Measurements from ENCODE around the gene SAT1.

SAT1 gene

DNA sequence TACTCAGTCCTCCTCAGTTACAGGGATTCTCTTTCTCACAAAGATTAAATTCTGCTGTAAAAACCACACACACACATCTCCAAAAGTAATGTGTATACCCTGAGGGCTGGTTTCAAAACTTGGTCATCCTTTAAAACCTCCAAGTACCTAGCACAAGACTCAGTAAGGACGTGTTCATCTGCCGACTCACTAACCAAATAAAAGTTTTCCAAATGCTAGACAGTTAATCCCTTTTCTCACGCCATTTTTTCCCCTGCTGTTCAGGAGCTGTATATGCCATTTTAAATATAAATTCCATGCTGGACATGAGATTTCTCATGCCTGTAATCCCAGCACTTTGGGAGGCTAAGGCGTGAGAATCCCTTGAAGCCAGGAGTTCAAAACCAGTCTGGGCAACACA lies 3.9 kb upstream of the SAT1 start:
- no peak for DNase-seq

DNA sequence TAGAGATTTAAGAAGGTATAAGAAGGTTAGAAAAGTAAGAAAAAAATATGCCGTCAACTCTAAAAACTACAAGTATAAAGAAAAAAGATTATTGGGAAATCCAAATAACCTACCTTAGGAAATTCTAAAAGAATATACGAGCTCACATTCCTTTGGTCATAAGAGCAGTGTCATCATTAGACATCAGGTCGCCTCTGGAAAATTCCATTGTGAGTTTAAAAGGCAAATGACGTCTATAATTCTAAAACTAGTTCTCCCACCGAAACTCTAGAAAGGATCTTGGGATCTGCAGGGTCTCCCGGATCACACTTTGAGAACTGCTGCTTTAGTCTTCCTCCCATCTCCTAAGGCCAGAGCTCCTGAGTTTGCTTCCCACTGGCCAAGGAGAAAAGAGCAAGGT lies 518 bp upstream of the SAT1 start:
- DNase-seq: no peak

- no peak for DNase-seq
Observed at GRCh38 chrX:23783589-23784469, 856 bp downstream of the SAT1 start.

GRCh38 chrX:23784470-23785331 lies 1.7 kb downstream of the SAT1 start:
- DNase-seq: no peak

DNA sequence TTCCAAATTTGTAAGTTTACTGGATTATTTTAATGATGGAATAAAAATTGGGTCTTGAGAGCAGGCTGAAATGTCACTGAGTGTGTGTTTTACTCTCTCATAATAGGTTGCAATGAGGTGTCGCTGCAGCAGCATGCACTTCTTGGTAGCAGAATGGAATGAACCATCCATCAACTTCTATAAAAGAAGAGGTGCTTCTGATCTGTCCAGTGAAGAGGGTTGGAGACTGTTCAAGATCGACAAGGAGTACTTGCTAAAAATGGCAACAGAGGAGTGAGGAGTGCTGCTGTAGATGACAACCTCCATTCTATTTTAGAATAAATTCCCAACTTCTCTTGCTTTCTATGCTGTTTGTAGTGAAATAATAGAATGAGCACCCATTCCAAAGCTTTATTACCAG lies 2.6 kb downstream of the SAT1 start:
- DNase-seq: no peak

DNA sequence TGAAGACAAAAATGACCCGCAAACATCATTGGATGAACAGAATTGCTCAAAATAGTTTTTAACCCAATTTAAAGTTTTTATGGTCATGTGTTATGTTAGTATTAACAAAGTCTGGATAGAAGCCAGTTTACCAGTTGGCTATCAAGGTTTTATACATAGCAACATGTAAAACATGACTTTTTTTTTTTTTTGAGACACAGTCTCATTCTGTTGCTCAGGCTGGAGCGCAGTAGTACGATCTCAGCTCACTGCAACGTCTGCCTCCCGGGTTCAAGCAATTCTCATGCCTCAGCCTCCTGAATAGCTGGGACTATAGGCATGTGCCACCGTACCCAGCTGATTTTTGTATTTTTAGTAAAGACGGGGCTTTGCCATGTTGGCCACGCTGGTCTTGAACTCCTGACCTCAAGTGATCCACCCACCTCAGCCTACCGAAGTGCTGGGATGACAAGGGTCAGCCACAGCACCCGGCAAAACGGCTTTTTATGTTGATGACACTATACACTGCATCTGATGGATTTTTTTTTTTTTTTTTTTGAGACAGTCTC lies 3.4 kb downstream of the SAT1 start:
- no peak for DNase-seq

- DNase-seq: no peak
Observed at GRCh38 chrX:23787745-23788118, 4.8 kb downstream of the SAT1 start.

DNA sequence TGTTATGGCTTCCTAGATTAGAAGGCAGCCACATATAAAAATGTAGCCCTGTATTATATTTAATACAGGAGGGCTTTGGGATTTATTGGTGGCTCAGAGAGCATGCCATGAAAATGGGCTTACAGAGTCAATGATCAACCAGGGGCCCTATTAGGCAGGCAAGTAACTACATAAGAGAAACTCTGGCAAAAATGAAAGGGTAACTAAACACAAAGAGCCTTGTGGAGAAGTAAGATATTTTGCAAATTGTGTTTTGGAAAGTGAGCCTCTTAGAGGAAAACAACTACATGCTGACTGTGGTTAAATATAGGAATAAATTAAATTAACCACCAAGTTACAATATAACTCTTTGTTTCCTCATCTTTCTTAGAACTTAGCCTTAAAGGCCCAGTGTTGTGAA lies 5.5 kb downstream of the SAT1 start:
- DNase-seq: no peak

- no peak for DNase-seq
Observed at GRCh38 chrX:23788946-23789345, 6.0 kb downstream of the SAT1 start.

DNA sequence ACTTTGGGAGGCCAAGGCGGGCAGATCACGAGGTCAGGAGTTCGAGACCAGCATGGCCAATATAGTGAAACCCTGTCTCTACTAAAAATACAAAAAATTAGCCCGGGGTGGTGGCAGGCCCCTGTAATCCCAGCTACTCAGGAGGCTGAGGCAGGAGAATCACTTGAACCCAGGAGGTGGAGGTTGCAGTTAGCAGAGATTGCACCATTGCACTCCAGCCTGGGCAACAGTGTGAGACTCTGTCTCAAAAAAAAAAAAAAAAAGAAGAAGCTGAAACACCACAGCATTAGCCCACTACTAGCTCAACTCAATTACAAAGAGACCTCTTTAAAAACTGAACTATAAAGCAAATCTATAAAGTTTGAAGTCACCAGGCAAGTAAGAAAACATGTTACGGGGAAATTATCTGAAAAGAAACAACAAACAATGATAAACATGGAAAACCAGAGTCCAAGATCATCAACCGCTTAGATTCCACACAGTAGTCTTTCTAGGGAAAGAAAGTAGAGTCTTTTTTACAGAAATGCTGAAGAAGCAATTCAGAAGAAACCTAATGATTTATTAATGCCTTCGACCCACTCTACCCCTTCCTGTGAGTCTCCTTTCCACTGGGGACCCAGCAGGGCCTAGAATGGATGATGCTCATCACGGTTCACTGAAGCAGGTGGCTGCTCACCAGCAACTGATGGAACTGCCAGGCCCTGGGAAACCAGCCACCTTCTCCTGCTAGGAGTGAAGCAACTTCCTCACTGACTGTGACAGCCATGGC lies 6.6 kb downstream of the SAT1 start:
- no peak for DNase-seq

DNA sequence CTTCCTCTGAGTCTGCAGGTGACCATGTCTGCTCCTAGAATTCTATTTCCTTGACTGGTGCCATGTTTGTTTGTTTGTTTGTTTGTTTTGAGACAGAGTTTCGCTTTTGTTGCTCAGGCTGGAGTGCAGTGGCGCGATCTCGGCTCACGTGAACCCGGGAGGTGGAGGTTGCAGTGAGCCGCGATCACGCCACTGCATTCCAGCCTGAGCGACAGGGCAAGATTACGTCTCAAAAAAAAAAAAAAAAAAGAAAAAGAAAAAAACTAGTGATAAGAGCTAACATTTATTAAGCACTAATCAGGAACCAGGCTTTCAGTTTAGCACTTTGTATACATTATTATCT lies 7.2 kb downstream of the SAT1 start:
- no peak for DNase-seq

DNA sequence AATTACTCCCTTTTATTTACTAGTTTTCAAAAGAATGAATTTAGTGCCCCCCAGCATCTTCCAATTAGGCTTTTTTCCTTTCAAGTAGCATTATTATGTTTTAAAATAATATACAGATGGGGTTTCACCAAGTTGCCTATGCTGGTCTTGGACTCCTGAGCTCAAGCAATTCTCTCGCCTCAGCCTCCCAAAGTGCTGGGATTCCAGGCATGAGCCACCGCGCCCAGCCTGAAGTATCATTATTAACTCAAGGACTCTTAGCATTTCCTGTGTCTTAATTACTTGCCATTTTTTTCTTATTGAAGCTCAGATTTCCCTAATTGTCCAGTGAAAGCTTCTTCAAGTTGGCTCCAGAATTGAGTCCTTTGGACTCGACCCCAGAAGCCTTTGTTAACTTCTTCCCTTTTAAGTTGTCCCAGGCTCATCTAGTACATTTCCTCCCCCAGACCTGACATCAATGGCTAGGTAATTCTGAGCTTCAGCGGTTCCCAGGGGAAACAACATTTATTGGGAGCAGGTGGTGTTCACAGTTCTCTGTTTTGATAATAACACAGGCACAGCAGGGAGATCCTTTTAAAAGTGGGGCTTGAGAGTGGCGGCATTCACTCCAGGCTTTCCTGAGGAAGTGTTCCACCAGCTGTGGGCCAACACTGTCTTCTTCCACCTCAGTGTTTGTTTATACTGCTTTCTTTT lies 10.0 kb downstream of the SAT1 start:
- DNase-seq: no peak

DNA sequence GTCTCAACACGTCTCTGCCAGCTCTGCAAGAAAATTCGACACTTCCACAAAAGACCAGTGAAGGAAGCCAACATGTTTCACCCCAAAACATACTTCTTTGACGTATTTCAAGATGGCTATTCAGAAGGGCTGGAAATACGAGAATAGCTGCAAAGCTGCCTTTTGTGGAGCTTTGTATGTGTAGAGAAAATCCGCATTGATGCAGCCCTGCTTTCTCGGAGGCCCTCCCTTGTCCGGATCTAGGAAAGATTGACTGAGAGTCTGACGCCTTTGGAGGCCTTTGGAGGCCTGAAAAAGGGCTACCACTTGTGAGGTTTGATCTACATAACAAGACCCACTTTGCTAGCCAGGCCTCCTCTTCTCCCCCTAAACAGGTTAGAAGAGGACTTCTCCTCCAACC lies 12.2 kb downstream of the SAT1 start:
- DNase-seq: no peak

DNA sequence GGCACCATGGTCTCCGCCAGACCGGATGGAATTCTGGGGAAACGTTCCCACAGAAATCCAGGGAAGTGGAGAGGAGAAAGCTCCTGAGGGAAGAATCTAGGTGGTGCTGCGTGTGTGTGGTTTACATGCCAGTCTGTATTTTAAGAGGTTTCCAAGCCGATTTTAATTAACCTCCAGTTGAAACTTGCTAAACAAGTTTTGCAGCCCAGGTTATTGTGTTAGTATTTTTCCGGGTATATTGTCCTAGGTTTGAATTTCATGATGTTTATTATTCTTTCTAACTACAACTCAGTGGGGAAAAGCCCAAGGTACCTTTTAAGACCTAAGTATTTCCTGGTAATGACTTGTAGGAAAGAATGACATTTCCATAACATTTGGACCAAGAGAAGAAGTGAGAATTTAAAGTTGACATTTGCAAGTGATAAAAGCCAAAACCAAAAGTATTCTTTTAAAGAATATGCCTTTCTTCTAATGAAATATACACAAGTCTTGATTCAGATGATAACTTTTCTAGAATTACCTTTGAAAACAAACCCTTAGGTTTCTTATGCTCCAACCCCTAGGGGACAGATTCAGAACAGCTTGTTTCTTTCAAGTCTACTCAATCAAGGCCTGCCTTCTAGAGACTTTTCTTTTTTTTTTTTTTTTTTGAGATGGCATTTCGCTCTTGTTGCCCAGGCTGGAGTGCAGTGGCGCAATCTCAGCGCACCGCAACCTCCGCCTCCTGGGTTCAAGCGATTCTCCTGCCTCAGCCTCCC lies 14.6 kb downstream of the SAT1 start:
- DNase-seq: no peak

DNA sequence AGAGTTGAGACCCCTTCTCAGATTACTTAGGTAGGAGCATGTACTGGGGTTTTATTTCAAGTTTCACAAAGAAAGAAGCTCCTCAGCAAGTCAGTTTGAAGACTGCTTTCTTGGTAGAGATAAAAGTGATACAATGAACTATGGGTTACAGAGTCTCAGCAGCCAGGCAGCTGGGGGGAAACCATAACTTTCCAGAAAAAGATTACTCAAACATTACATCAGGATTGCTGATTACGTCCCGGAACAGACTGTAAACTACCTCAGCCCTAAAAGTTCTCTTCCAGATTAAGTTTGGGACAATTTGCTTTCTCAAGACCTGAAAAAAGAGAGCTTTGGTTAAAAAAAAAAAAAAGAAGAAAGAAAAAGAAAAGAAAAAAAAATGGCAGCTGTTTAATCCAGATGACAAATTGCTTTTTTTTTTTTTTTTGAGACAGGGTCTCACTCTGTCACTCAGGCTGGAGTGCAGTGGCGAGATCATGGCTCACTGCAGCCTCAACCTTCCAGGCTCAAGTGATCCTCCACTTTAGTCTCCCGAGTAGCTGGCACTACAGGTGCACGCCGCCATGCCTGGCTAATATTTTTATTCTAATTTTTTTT lies 16.6 kb downstream of the SAT1 start:
- no peak for DNase-seq

- DNase-seq: no peak
Observed at GRCh38 chrX:23802431-23802830, 19.5 kb downstream of the SAT1 start.

DNA sequence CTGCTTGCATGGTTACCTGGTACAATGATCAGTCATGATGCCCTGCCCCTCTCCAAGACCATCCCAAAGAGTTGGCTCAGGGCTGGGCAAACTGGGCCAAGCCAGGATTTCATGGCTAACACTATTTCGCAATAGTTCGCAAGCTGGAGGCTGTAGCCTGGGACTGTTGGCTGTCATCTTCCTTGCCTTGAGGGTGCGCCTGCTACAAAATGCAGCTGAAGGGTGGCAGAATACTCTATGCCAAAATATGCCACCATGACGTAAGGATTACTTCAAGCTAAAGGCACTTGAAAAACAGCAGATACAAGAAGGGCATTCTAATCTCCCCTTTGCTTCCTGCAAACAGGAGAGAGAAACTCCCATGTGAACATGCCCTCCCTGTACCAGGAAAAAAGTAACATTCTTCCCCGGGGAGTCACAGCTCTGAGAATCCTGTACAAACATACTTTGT lies 21.0 kb downstream of the SAT1 start:
- DNase-seq: no peak

- DNase-seq: no peak
Observed at GRCh38 chrX:23804578-23804977, 21.6 kb downstream of the SAT1 start.

DNA sequence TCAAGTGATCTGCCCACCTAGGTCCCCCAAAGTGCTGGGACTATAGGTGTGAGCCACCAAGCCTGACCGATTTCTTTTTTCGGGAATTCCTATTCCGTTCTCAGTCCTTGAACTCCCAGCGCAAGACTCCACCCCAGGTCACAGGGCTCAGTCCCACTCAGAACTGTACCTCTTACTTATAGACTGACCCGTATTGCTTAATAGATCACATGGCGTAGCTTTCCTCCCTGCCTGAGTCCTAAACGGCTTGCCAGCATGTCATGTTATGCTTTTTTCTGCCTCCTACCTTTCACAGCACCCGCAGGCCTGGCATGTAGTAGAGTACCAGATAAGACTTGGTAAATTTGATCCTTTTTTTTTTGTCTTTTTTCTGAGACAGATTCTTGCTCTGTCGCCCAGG lies 22.4 kb downstream of the SAT1 start:
- DNase-seq: no peak

DNA sequence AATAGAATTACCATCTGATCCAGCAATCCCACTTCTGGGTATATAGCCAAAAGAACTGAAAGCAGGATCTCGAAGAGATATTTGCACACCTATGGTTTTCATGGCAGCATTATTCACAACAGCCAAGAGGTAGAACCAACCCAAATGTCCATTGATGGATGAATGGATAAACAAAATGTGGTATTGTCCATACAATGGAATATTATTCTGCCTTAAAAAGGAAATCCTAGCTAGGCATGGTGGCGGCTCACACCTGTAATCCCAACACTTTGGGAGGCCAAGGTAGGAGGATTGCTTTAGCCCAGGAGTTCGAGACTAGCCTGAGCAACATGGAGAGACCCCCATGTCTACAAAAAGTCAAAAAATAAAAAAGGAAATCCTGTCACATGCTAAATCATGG lies 27.3 kb downstream of the SAT1 start:
- DNase-seq: no peak

DNA sequence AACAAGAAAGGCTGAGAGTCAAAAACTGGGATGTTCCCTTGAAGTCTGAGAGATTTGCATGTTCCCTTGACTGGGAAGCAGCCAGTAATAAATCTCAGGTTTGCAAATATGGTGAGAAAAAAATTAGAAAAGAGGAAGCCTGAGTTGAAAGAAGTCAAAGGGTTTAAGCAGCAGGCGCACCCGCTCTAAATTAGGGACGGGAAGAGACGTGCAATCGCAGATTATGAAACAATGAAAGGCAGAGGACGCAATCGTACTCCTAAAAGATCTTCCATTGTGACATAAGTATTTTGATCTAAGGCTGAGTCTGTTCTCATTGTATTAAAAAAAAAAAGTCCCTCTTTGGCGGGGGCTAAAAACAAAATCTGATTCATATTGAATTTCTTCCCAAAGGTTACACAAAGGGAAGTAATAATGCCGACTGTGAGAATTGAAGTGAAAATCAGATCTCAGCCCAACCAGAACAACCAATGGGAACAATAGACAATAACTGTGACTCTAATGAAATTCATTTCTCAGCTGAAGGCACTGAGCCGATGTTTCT lies 28.2 kb downstream of the SAT1 start:
- no peak for DNase-seq
